HEK293 (cell line): ENCODE results near the gene OCA2.

Experiments
- CTCF ChIA-PET: fragments of 350-600 bp; formaldehyde crosslinking; extraction: SDS; loops from one replicate; lab custom pipeline; 2021; ENCODE audit warnings: antibody characterized with exemption; lab: Yijun Ruan, JAX
- POLR2A ChIA-PET: fragments of 300-600 bp; formaldehyde crosslinking; extraction: SDS; loops from one replicate; lab custom pipeline; 2020; ENCODE audit warnings: antibody characterized with exemption, inconsistent platforms; lab: Yijun Ruan, JAX
- H3K27ac ChIP-seq: fragments of 200-500 bp; sonication (Bioruptor generic); 2 replicates; pipeline ENCODE4 v1.5.1; 2014; ENCODE audit warnings: low read depth, low read length, control low read depth, inconsistent platforms; ENCODE audit errors: extremely low read depth
- H3K36me3 ChIP-seq, 2 experiments: fragments of 200-500 bp in 1 of 2; sonication (Bioruptor generic) in 1 of 2; 1 replicate in 1 of 2; 2 replicates in 1 of 2; pipeline ENCODE4 v1.5.1; 2014 to 2017; ENCODE audit warnings: inconsistent platforms in 2 of 2, low read length in 2 of 2; ENCODE audit not compliant: control insufficient read depth in 2 of 2, insufficient read depth in 1 of 2
- H3K4me1 ChIP-seq: fragments of 200-500 bp; sonication (Bioruptor generic); 2 replicates; pipeline ENCODE4 v1.5.1; 2014; ENCODE audit warnings: mild to moderate bottlenecking, low read length, inconsistent platforms; ENCODE audit not compliant: control insufficient read depth, insufficient read depth
- H3K4me3 ChIP-seq: 2 replicates; pipeline ENCODE4 v1.5.1; 2011; ENCODE audit warnings: low read depth, mild to moderate bottlenecking, control low read depth, low read length, moderate library complexity
- H3K9me3 ChIP-seq: fragments of 200-500 bp; sonication (Bioruptor generic); 2 replicates; pipeline ENCODE4 v1.5.1; 2014; ENCODE audit warnings: low read depth, low read length, inconsistent platforms; ENCODE audit not compliant: control insufficient read depth, insufficient read depth
- EGR2 ChIP-seq: fragments of 450-650 bp; formaldehyde crosslinking; IDR thresholded peaks from 2 replicates; pipeline ENCODE4 v1.5.1; 2016; ENCODE audit warnings: low read depth, missing biosample characterization, missing genetic modification characterization
- FEZF1 ChIP-seq: fragments of 450-650 bp; formaldehyde crosslinking; IDR thresholded peaks from 2 replicates; pipeline ENCODE4 v1.5.1; 2016; ENCODE audit warnings: missing biosample characterization, missing genetic modification characterization
- GFI1B ChIP-seq: fragments of 450-650 bp; formaldehyde crosslinking; IDR thresholded peaks from 2 replicates; pipeline ENCODE4 v1.5.1; 2016; ENCODE audit warnings: missing biosample characterization, missing genetic modification characterization
- HOXC10 ChIP-seq: sonication (generic); formaldehyde crosslinking; IDR thresholded peaks from 2 replicates; pipeline ENCODE4 v1.8.1; 2023; ENCODE audit warnings: mild to moderate bottlenecking, missing genetic modification reagents
- OVOL3 ChIP-seq: fragments of 450-650 bp; formaldehyde crosslinking; IDR thresholded peaks from 2 replicates; pipeline ENCODE4 v1.5.1; 2016; ENCODE audit warnings: missing biosample characterization, missing genetic modification characterization
- RBAK ChIP-seq: fragments of 450-650 bp; formaldehyde crosslinking; IDR thresholded peaks from 2 replicates; pipeline ENCODE4 v1.5.1; 2016; ENCODE audit warnings: missing biosample characterization, missing genetic modification characterization
- SP7 ChIP-seq: fragments of 450-650 bp; formaldehyde crosslinking; IDR thresholded peaks from 2 replicates; pipeline ENCODE4 v1.5.1; 2016; ENCODE audit warnings: missing biosample characterization, missing genetic modification characterization
- ZFP41 ChIP-seq: fragments of 450-650 bp; formaldehyde crosslinking; IDR thresholded peaks from 2 replicates; pipeline ENCODE4 v1.5.1; 2016; ENCODE audit warnings: missing biosample characterization, missing genetic modification characterization, borderline replicate concordance
- ZNF132 ChIP-seq: fragments of 450-650 bp; formaldehyde crosslinking; IDR thresholded peaks from 2 replicates; pipeline ENCODE4 v1.5.1; 2017; ENCODE audit warnings: missing biosample characterization, missing genetic modification characterization, borderline replicate concordance
- ZNF221 ChIP-seq: fragments of 450-650 bp; formaldehyde crosslinking; IDR thresholded peaks from 2 replicates; pipeline ENCODE4 v1.5.1; 2017; ENCODE audit warnings: missing biosample characterization, missing genetic modification characterization, borderline replicate concordance
- ZNF266 ChIP-seq: fragments of 450-650 bp; formaldehyde crosslinking; IDR thresholded peaks from 2 replicates; pipeline ENCODE4 v1.5.1; 2016; ENCODE audit warnings: missing biosample characterization, missing genetic modification characterization, low read depth
- ZNF362 ChIP-seq: fragments of 450-650 bp; formaldehyde crosslinking; IDR thresholded peaks from 2 replicates; pipeline ENCODE4 v1.5.1; 2016; ENCODE audit warnings: missing biosample characterization, missing genetic modification characterization
- ZNF404 ChIP-seq: fragments of 450-650 bp; formaldehyde crosslinking; IDR thresholded peaks from 2 replicates; pipeline ENCODE4 v1.5.1; 2017; ENCODE audit warnings: missing biosample characterization, missing genetic modification characterization
- ZNF544 ChIP-seq: fragments of 450-650 bp; formaldehyde crosslinking; IDR thresholded peaks from 2 replicates; pipeline ENCODE4 v1.5.0; 2017; ENCODE audit warnings: missing biosample characterization, missing genetic modification characterization
- ZNF560 ChIP-seq: fragments of 450-650 bp; formaldehyde crosslinking; IDR thresholded peaks from 2 replicates; pipeline ENCODE4 v1.5.1; 2017; ENCODE audit warnings: missing biosample characterization, missing genetic modification characterization, borderline replicate concordance
- ZNF654 ChIP-seq: fragments of 450-650 bp; formaldehyde crosslinking; IDR thresholded peaks from 2 replicates; pipeline ENCODE4 v1.5.1; 2016; ENCODE audit warnings: low read depth, missing biosample characterization, missing genetic modification characterization
- ZNF791 ChIP-seq: fragments of 450-650 bp; formaldehyde crosslinking; IDR thresholded peaks from 2 replicates; pipeline ENCODE4 v1.5.1; 2016; ENCODE audit warnings: missing biosample characterization, missing genetic modification characterization
- ZNF837 ChIP-seq: fragments of 450-650 bp; formaldehyde crosslinking; IDR thresholded peaks from 2 replicates; pipeline ENCODE4 v1.5.1; 2016; ENCODE audit warnings: missing biosample characterization, missing genetic modification characterization
- ZSCAN16 ChIP-seq: fragments of 450-650 bp; formaldehyde crosslinking; IDR thresholded peaks from 2 replicates; pipeline ENCODE4 v1.5.1; 2016; ENCODE audit warnings: missing biosample characterization, missing genetic modification characterization
- TF ChIP-seq, protein P1 (sequence below): fragments of 450-650 bp; formaldehyde crosslinking; IDR thresholded peaks from 2 replicates; pipeline ENCODE4 v1.5.1; 2016; ENCODE audit warnings: missing biosample characterization, missing genetic modification characterization
- TF ChIP-seq, protein P2 (sequence below): fragments of 450-650 bp; formaldehyde crosslinking; IDR thresholded peaks from 2 replicates; pipeline ENCODE4 v1.5.1; 2016; ENCODE audit warnings: missing biosample characterization, missing genetic modification characterization
- TF ChIP-seq, protein P3 (sequence below): fragments of 450-650 bp; formaldehyde crosslinking; IDR thresholded peaks from 2 replicates; pipeline ENCODE4 v1.5.1; 2016; ENCODE audit warnings: missing biosample characterization, missing genetic modification characterization
- TF ChIP-seq, protein P4 (sequence below): fragments of 450-650 bp; formaldehyde crosslinking; IDR thresholded peaks from 2 replicates; pipeline ENCODE4 v1.5.1; 2016; ENCODE audit warnings: missing biosample characterization, missing genetic modification characterization

The OCA2 gene

GRCh38 chr15:27831384-27832236 is 267.5 kb downstream of the OCA2 start:
- Histone ChIP-seq H3K27ac (no peak overlapping the region), H3K36me3 (no peaks in the 10 kb centered on the region), H3K9me3 (no peaks in the 10 kb centered on the region), H3K4me3 (no peak overlapping the region), H3K4me1 (no peaks in the 10 kb centered on the region)
- ChIA-PET CTCF (no interaction called here), POLR2A (no interaction called here)
- TF ChIP-seq, protein P1, sequence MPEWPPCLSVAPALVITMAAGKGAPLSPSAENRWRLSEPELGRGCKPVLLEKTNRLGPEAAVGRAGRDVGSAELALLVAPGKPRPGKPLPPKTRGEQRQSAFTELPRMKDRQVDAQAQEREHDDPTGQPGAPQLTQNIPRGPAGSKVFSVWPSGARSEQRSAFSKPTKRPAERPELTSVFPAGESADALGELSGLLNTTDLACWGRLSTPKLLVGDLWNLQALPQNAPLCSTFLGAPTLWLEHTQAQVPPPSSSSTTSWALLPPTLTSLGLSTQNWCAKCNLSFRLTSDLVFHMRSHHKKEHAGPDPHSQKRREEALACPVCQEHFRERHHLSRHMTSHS: no peak
- TF ChIP-seq ZSCAN16 (no peak), ZNF221 (tag by site-specific recombination) (no peak)

- TF ChIP-seq, protein P2, sequence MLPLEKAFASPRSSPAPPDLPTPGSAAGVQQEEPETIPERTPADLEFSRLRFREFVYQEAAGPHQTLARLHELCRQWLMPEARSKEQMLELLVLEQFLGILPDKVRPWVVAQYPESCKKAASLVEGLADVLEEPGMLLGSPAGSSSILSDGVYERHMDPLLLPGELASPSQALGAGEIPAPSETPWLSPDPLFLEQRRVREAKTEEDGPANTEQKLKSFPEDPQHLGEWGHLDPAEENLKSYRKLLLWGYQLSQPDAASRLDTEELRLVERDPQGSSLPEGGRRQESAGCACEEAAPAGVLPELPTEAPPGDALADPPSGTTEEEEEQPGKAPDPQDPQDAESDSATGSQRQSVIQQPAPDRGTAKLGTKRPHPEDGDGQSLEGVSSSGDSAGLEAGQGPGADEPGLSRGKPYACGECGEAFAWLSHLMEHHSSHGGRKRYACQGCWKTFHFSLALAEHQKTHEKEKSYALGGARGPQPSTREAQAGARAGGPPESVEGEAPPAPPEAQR (tag by site-specific recombination): no peak
- TF ChIP-seq, all 188 proteins: peak for 0
- Histone ChIP-seq H3K4me1 (no peaks in the 10 kb centered on the region), H3K27ac (no peak overlapping the region), H3K4me3 (no peak overlapping the region), H3K36me3 (no peaks in the 10 kb centered on the region), H3K9me3 (no peaks in the 10 kb centered on the region)
- CTCF ChIA-PET: no interaction called here
- POLR2A ChIA-PET: no interaction called here
These were observed 270.4 kb downstream of the OCA2 start for GRCh38 chr15:27828746-27829145.

GRCh38 chr15:27826902-27827714 is 272.0 kb downstream of the OCA2 start:
- no peaks in the 10 kb centered on the region for H3K4me1 ChIP-seq
- H3K27ac ChIP-seq: no peak overlapping the region
- CTCF ChIA-PET: interaction anchor here (0.6 to 0.7 kb wide), 2 partner anchors 28 to 194 kb away, joined by 3 to 6 read pairs; no protein-coding TSS in a partner anchor

More at GRCh38 chr15:27826902-27827714, 272.0 kb downstream of the OCA2 start:
- POLR2A ChIA-PET: no interaction called here
- no peak overlapping the region for H3K4me3 ChIP-seq
- TF ChIP-seq ZNF791 (tag by site-specific recombination) (no peak), RBAK (tag by site-specific recombination) (no peak), ZNF837 (tag by site-specific recombination) (no peak), ZNF266 (tag by site-specific recombination) (no peak), OVOL3 (tag by site-specific recombination) (no peak), FEZF1 (tag by site-specific recombination) (no peak), ZFP41 (tag by site-specific recombination) (no peak), ZNF404 (tag by site-specific recombination) (no peak), ZNF544 (tag by site-specific recombination) (no peak), ZNF362 (tag by site-specific recombination) (no peak), ZNF560 (tag by site-specific recombination) (no peak), SP7 (tag by site-specific recombination) (no peak), ZNF132 (no peak), EGR2 (tag by site-specific recombination) (no peak), GFI1B (tag by site-specific recombination) (no peak), ZNF654 (tag by site-specific recombination) (no peak), HOXC10 (CRISPR knock-in tag) (no peak)
- TF ChIP-seq, protein P3, sequence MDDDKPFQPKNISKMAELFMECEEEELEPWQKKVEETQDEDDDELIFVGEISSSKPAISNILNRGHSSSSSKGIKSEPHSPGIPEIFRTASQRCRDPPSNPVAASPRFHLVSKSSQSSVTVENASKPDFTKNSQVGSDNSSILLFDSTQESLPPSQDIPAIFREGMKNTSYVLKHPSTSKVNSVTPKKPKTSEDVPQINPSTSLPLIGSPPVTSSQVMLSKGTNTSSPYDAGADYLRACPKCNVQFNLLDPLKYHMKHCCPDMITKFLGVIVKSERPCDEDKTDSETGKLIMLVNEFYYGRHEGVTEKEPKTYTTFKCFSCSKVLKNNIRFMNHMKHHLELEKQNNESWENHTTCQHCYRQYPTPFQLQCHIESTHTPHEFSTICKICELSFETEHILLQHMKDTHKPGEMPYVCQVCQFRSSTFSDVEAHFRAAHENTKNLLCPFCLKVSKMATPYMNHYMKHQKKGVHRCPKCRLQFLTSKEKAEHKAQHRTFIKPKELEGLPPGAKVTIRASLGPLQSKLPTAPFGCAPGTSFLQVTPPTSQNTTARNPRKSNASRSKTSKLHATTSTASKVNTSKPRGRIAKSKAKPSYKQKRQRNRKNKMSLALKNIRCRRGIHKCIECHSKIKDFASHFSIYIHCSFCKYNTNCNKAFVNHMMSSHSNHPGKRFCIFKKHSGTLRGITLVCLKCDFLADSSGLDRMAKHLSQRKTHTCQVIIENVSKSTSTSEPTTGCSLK (tag by site-specific recombination): no peak
- TF ChIP-seq, protein P4, sequence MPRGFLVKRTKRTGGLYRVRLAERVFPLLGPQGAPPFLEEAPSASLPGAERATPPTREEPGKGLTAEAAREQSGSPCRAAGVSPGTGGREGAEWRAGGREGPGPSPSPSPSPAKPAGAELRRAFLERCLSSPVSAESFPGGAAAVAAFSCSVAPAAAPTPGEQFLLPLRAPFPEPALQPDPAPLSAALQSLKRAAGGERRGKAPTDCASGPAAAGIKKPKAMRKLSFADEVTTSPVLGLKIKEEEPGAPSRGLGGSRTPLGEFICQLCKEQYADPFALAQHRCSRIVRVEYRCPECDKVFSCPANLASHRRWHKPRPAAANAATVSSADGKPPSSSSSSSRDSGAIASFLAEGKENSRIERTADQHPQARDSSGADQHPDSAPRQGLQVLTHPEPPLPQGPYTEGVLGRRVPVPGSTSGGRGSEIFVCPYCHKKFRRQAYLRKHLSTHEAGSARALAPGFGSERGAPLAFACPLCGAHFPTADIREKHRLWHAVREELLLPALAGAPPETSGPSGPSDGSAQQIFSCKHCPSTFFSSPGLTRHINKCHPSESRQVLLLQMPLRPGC (tag by site-specific recombination): no peak
- no peaks in the 10 kb centered on the region for H3K9me3 ChIP-seq
- H3K36me3 ChIP-seq: no peaks in the 10 kb centered on the region
